Gastrocnemius medialis (tissue), 4 donors: Measurements from ENCODE around the gene ABI3BP. TPM values are rescaled to one million over a fixed set of nuclear protein-coding genes. Genes with fewer than 3 reads are reported as not detected.

ENCODE experiments used
- ATAC-seq, 2 donors: fragments of 150-250 bp; one replicate each; pipeline ENCODE4 v1.9.1; 2016
- DNase-seq, 2 donors: peaks; one replicate each; pipeline ENCODE4 v3.0.0-alpha.2; 2019
- H3K27ac ChIP-seq, 4 donors: fragments of 200-600 bp; sonication (generic); 1 replicate in 1 of 4; 2 replicates in 3 of 4; pipeline ENCODE4 v1.5.1; 2016 to 2018; ENCODE audit warnings: mild to moderate bottlenecking in 2 of 4, moderate library complexity in 1 of 4
- H3K27me3 ChIP-seq, 3 donors: fragments of 200-600 bp; sonication (generic) in 2 of 3; 1 replicate in 1 of 3; 2 replicates in 2 of 3; pipeline versions ENCODE4 v1.5.1 to v1.6.0; 2016 to 2019; ENCODE audit warnings: mild to moderate bottlenecking in 1 of 3, moderate library complexity in 1 of 3
- H3K36me3 ChIP-seq, 2 donors: fragments of 200-600 bp; sonication (generic) in 1 of 2; one replicate each; pipeline ENCODE4 v1.5.1; 2017 to 2018
- H3K4me1 ChIP-seq, 2 donors: fragments of 200-600 bp; sonication (generic) in 1 of 2; one replicate each; pipeline ENCODE4 v1.5.1; 2016 to 2017; ENCODE audit warnings: mild to moderate bottlenecking in 2 of 2
- H3K4me3 ChIP-seq, 4 donors: fragments of 200-600 bp; sonication (generic) in 3 of 4; 1 replicate in 1 of 4; 2 replicates in 3 of 4; pipeline ENCODE4 v1.5.1; 2016 to 2019; ENCODE audit warnings: mild to moderate bottlenecking in 2 of 4
- H3K9me3 ChIP-seq, 3 donors: fragments of 200-600 bp; sonication (generic) in 2 of 3; 1 replicate in 1 of 3; 2 replicates in 2 of 3; pipeline ENCODE4 v1.5.1; 2016 to 2019
- POLR2A ChIP-seq, 2 donors: fragments of 450-650 bp; IDR thresholded peaks; one replicate each; pipeline ENCODE4 v1.6.1; 2017; ENCODE audit warnings: antibody characterized with exemption in 2 of 2, mild to moderate bottlenecking in 2 of 2, moderate library complexity in 2 of 2
- in situ Hi-C, 4 donors: fragments of 200-750 bp; cut with MboI; loops; one replicate each; pipeline versions ENCODE4 v1.15.0 to v1.8.0; 2017; ENCODE audit warnings: low sequenced_read_pairs in 4 of 4
- intact Hi-C: fragments of 100-400 bp; cut with DNase I; formaldehyde crosslinking; loops from one replicate; pipeline ENCODE4 v1.15.1; 2023; ENCODE audit warnings: low total_unique reads
- total RNA-seq, 4 donors: library from RNA; depleted of rRNA; stranded (reverse); fragments of >200 nt; gene quantifications; one replicate each; pipeline versions ENCODE4 v1.1.0 to v1.2.3, GENCODE V29; 2016
- TF ChIP-seq, protein P1 (sequence below), 5 experiments: fragments of 450-650 bp in 3 of 5; fragments of 200-600 bp in 2 of 5; sonication (generic) in 2 of 5; IDR thresholded peaks in 4 of 5; conservative IDR thresholded peaks in 1 of 5; 1 replicate in 4 of 5; 2 replicates in 1 of 5; pipeline ENCODE4 v1.5.1; 2016 to 2019; ENCODE audit warnings: antibody characterized with exemption in 5 of 5, mild to moderate bottlenecking in 3 of 5, moderate library complexity in 3 of 5

ABI3BP gene
- total RNA-seq, 4 donors from 2014 or later, result 15.3 to 21.8 (median 19.5) TPM

DNA sequence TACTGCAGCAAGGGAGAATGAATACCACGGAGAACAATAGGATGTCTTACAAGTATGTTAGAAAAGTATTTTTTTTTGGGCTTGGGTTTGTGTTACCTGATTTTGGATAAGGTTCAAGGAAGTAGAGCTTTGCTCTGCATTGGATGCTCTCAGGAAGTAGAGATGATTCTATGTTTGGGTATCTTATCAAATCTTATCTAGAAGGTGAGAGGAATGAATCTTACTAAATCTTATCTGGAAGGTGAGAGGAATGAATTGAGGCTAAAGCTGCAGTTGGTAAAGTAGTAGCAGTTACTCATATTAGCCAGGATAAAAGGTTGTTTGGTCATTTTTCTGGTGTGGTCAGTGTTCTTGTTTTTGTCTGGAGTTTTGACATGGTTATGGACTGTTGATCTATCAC is 266.5 kb downstream of the ABI3BP start:
- TF ChIP-seq POLR2A (IDR thresholded peaks at IDR 0.05), result no peak
- TF ChIP-seq, protein P1, sequence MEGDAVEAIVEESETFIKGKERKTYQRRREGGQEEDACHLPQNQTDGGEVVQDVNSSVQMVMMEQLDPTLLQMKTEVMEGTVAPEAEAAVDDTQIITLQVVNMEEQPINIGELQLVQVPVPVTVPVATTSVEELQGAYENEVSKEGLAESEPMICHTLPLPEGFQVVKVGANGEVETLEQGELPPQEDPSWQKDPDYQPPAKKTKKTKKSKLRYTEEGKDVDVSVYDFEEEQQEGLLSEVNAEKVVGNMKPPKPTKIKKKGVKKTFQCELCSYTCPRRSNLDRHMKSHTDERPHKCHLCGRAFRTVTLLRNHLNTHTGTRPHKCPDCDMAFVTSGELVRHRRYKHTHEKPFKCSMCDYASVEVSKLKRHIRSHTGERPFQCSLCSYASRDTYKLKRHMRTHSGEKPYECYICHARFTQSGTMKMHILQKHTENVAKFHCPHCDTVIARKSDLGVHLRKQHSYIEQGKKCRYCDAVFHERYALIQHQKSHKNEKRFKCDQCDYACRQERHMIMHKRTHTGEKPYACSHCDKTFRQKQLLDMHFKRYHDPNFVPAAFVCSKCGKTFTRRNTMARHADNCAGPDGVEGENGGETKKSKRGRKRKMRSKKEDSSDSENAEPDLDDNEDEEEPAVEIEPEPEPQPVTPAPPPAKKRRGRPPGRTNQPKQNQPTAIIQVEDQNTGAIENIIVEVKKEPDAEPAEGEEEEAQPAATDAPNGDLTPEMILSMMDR (IDR thresholded peaks at IDR 0.05 in 4 of 5, conservative IDR thresholded peaks at IDR 0.05 in 1 of 5), result no peak
- intact Hi-C loops (no loop called here), in situ Hi-C loops (no loop called here)
- Histone ChIP-seq H3K36me3 (peaks cover 0 to 38% of the 10 kb centered on the region in 2 donors), H3K4me1 (peaks cover 0 to 9% of the 10 kb centered on the region in 2 donors), H3K4me3 (no peak overlapping the region), H3K27me3 (no peaks in the 10 kb centered on the region), H3K27ac (no peak overlapping the region), H3K9me3 (no peaks in the 10 kb centered on the region)
- ATAC-seq (no peak), DNase-seq (no peak)

DNA sequence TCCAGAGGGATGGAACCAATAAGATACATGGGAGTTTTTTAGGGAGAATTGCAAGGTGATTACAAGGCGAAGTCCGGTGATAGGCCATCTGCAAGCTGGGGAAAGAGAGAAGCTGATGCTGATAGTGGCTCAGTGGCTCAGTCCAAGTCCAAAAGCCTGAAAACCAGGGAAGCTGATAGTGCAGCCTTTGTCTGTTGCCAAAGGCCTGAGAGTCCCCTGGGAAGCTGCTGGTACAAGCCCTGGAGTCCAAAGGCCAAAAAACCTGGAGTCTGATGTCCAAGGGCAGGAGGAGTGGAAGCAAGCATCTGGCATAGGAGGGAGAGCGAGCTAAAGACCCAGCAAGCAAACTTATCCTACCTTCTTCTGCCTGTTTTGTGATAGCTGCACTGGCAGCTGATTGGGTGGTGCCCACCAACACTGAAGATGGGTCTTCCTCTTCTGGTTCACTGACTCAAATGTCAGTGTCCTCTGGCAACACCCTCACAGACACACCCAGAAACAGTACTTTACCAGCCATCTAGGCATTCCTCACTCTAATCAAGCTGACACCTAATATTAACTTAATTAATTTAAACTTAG is 267.2 kb downstream of the ABI3BP start:
- no peaks in the 10 kb centered on the region for H3K27me3 ChIP-seq
- ATAC-seq, result no peak
- intact Hi-C loops, result no loop called here
- in situ Hi-C loops, result no loop called here
- TF ChIP-seq, protein P1 (IDR thresholded peaks at IDR 0.05 in 4 of 5, conservative IDR thresholded peaks at IDR 0.05 in 1 of 5), result no peak
- TF ChIP-seq POLR2A (IDR thresholded peaks at IDR 0.05), result no peak
- no peaks in the 10 kb centered on the region for H3K9me3 ChIP-seq
- peaks cover 0 to 44% of the 10 kb centered on the region in 2 donors for H3K36me3 ChIP-seq
- no peak overlapping the region for H3K27ac ChIP-seq
- peaks cover 0 to 9% of the 10 kb centered on the region in 2 donors for H3K4me1 ChIP-seq
- DNase-seq, result no peak
- no peak overlapping the region for H3K4me3 ChIP-seq

DNA sequence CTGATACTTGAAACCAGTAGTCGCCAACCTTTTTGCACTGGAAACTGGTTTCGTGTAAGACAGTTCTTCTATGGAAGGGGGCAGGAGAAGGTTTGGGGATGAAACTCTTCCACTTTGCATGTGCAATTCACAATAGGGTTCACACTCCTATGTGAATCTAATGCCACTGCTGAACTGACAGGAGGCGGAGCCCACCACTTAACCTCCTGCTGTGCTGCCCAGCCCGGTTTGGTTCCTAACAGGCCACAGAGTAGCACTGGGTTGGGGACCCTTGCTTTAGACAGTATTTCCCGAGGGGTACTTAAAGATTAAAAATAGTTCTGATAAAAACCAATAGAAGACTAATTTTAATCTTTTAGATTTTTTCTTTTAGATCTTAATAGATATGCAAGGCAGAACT is 272.8 kb downstream of the ABI3BP start:
- no peaks in the 10 kb centered on the region for H3K27me3 ChIP-seq
- no peak for DNase-seq
- intact Hi-C loops, result no loop called here
- no peaks in the 10 kb centered on the region for H3K4me1 ChIP-seq
- H3K4me3 ChIP-seq, result no peak overlapping the region
- in situ Hi-C loops, result loop anchor here in 1 of 4 donors (25.0 kb wide), 1 partner anchor 908 kb away; the partner anchor contains the start of gene CMSS1
- TF ChIP-seq POLR2A (IDR thresholded peaks at IDR 0.05), result no peak
- TF ChIP-seq, protein P1 (IDR thresholded peaks at IDR 0.05 in 4 of 5, conservative IDR thresholded peaks at IDR 0.05 in 1 of 5), result no peak
- no peak overlapping the region for H3K27ac ChIP-seq
- H3K9me3 ChIP-seq, result no peaks in the 10 kb centered on the region
- no peak for ATAC-seq
- H3K36me3 ChIP-seq, result peaks cover 0 to 24% of the 10 kb centered on the region in 2 donors

GRCh38 chr3:100719136-100719535 is 274.1 kb downstream of the ABI3BP start:
- Histone ChIP-seq H3K27me3 (no peaks in the 10 kb centered on the region), H3K4me3 (no peak overlapping the region), H3K27ac (no peak overlapping the region), H3K9me3 (no peaks in the 10 kb centered on the region), H3K4me1 (peaks cover 0 to 4% of the 10 kb centered on the region in 2 donors), H3K36me3 (peaks cover 0 to 24% of the 10 kb centered on the region in 2 donors)
- ATAC-seq (no peak), DNase-seq (no peak)
- intact Hi-C loops (no loop called here), in situ Hi-C loops (loop anchor here in 1 of 4 donors (25.0 kb wide), 1 partner anchor 907 kb away; the partner anchor contains the start of gene CMSS1)
- TF ChIP-seq POLR2A (IDR thresholded peaks at IDR 0.05), result no peak
- TF ChIP-seq, protein P1 (IDR thresholded peaks at IDR 0.05 in 4 of 5, conservative IDR thresholded peaks at IDR 0.05 in 1 of 5), result no peak
